Cerebellar cortex (tissue), 1 donor: Measurements from ENCODE around the gene MFSD12.
A peak's percentile ranks its signal among the peaks of the same experiment; 100 is the strongest.
"Not testable (repeated sequence)": the region's sequence is repeated elsewhere in the genome, so short reads cannot be mapped to it uniquely, and the experiment has no call there.

Source experiments
- DNase-seq: peaks from one replicate; pipeline ENCODE4 v3.0.0-alpha.2; 2015; ENCODE audit warnings: low spot score

Gene MFSD12

DNA sequence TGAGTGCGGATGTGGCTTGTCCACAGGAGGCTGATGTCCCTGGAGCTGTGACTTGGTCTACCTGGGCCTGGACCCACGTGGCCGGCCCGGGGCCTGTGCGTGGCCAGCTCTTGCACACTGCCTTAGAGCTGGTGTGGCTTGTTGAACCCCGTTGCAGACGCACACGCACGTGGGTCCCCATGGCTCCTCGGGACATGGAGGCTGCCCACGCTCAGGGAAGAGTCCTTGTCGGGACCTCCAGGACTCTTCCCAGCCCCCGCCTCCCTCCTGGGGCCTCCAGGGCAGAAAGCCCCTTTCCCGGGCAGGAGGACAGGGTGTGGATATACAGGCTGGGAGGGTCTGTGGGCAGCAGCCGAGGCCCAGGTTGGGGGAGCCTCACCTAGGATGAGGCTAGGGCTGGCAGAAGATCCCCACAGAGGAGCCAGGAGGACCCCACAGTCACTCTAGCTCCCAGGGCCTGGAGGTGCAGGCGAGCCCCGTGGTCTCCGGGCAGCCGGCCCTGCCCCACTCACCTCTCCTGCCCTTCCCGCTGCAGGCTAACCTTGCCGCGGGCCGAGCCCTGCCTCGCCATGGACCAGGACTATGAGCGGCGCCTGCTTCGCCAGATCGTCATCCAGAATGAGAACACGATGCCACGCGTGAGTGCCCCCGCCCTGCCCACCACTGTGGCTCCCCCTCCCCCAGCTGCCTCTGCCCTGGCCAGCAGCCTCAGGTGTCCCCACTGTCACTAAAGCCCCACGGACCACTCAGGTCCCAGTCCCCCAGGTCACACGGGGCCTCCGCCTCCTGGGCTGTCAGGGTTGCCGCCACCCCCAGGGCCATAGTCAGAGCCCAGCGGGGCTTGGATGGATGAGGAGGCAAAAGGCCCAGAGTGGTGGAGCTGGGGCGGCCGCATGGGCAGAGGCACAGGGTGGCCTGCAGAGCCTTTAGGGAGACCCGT is 34.7 kb downstream of the MFSD12 start:
- no peak for DNase-seq

- no peak for DNase-seq
Observed at GRCh38 chr19:3521104-3521445, 36.3 kb downstream of the MFSD12 start.

DNA sequence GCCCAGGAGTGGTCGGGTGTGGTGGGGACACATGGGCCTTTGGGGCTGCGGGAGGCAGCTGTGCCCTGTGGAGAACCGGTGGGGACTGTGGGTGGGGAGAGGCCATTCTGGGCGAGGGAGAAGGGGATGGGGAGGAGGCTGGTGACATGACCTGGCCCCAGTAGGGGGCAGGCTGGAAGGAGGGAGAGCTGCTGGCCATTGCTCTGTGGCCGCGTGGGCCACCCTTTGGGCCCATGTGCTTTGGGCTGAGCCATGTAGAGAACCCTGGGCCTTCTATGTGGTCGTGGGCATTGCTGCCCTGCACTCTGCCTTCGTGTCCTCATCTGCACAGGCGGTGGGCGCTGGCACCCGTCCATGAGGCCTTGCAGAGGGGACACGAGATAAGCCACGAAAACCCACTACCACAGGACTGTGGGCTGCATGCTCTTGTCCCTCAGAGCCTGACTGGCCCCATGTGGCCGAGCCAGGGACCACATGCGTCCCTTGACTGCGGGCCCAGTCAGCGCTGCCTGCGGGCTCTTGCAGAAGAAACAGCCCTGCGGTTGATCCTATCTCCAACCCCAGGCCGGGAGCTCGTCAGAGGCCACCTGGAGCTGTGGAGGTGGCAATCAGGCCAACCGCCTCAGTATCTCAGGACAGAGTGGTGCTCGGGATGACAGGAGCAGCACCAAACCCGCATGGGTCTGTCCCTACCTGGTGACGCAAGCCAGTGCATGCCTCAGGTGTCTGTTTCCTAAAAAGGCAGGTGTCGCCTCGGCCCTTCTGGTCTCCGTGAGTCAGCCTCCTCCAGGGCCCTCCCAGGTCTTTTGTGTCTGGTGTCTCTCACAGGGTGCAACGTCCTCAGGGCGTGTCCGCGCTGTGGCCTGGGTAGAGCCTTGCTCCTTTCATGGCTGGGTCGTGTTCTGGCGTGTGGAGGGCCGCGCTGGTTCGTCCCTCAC is 37.0 kb downstream of the MFSD12 start:
- DNase-seq, result no peak

- no peak for DNase-seq
Observed at GRCh38 chr19:3519126-3519525, 38.3 kb downstream of the MFSD12 start.

GRCh38 chr19:3518659-3519058 is 38.7 kb downstream of the MFSD12 start:
- DNase-seq, result no peak

- DNase-seq, result no peak
Observed at GRCh38 chr19:3518255-3518654, 39.1 kb downstream of the MFSD12 start.

- DNase-seq, result no peak
Observed at GRCh38 chr19:3517638-3518037, 39.7 kb downstream of the MFSD12 start.

GRCh38 chr19:3516675-3517207 is 40.6 kb downstream of the MFSD12 start:
- DNase-seq, result no peak

- DNase-seq, result no peak
Observed at GRCh38 chr19:3515891-3516422, 41.4 kb downstream of the MFSD12 start.

GRCh38 chr19:3514930-3515329 is 42.5 kb downstream of the MFSD12 start:
- no peak for DNase-seq

DNA sequence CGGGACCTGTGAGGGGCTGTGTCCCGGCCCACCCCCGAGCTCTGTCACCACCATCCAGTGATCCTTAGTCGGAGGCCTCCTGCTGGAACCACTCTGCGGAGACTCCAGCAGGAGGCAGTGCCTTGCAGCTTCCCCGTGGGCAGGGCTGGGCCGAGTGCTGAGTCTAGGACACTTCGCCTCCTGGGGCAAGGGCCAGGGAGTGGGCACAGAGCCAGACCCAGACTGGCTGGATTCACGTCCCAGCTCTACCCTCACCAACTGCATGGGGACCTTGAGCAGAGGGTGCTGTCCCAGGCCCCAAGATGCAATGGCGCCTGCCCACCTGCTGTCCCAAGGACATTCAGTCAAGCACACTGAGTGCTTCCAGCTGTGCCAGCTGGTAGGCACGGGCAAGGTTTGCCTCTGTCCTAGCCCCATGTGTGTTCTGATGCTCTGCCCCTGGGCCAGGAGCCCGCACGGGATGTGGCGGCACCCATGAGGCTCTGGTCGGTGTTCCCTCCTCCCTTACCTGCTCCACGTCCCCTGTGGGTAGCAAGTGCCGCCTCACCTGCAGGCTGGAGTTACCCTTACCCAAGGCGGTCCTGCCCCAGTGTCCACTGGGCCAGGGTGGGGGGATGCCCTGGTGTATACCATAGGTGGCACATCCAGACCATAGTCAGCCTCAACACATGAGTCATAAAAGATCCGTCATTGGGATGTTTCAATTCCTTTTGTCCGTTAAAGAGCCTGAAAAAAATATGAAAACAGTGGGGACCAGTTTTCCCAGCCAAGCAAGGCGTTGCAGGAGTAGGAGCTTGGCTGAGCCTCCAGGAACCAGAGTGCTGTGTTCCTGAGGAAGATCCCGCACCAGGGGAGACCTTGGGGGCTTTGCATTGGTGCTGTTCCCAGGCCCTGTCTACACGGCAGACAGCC is 43.9 kb downstream of the MFSD12 start:
- DNase-seq, result no peak

DNA sequence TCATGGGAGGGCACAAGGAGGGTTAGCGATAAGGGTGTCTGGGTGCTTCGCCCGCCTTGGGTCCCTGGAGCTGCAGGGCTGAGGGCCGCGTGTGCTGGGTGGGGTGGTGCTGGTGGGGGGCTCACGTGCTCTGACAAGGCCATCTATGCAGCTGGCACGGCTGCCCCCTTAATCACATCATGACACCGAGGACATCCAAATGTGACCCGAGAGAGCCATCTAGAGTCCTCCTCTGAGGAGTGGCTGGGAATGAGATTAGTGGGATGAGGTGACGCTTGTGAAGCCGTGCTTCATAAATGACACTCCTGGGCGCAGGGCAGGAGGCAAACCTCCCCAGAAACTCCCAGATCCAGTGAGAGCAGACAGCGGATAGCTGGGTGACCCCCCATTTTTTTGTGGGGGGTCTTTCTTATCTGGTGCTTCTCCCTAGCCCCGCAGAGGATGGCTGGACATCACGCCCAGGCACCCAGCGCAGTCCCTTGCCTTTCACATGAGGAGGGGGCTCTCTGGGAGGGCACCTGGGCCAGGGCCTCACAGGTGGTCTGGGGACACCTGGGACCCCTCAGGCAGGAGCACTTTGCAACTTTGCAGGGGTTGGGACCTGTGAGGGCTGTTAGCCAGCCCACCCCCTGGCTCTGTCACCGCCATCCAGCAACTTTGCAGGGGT is 44.7 kb downstream of the MFSD12 start:
- peak; percentile 37 for DNase-seq

- DNase-seq, result no peak
Observed at GRCh38 chr19:3511506-3512251, 45.7 kb downstream of the MFSD12 start.

DNA sequence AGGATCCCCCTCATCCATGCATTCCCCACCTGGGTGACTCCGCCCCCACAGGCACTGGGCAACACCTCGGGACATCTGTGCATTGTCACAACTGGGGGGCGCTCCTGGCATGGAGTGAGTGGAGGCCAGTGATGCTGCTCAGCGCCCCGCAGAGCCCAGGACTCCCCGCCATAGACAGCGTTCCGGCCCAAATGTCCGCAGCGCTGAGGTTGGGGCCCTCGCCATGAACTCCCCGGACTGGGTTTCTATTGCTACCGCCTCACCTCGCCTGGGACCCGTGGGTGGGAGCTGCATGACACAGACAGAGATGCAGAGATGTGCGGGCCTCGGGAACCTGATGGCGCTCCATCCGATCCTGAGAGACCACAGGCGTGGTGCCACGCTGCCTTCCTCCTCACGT is 46.7 kb downstream of the MFSD12 start:
- peak; percentile 22 for DNase-seq

- no peak for DNase-seq
Observed at GRCh38 chr19:3509566-3509989, 47.8 kb downstream of the MFSD12 start.

DNA sequence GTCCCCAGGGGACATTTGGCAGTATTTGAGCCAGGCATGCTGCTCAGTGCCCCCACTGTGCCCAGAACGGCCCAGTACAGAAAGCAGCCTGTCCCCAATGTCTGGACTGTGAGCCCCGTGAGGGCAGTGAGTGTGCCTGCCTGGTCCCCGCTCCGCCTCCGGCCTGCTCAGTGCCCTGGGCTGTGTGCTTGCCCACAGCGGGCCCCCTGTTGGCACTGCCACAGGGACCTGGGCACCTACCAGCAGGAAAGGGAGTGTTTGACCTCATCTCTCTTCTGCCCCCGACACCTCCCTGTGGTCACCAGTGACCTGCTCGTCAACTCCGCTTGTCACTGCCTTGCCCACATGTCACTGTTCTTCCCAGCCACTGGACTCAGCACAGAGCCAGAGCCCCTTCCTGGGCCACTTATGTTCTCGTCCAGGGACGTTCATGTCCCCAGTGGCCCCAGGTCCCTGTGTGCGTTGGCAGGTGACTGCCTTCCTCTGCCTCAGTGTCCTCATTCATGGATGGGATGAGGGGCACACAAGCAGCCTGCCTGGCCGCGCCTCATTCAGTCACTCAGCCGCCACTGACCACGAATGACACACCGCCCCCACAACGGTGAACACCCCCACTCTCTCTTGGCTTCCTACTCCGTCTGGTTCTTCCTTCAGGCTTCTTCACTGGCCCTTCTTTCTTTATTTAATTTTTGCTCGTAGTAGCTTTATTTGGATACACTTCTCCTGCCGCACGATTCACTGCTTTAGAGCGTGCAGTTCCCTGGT is 48.4 kb downstream of the MFSD12 start:
- no peak for DNase-seq

- DNase-seq, result not testable (repeated sequence)
Observed at GRCh38 chr19:3508121-3508661, 49.2 kb downstream of the MFSD12 start.

- DNase-seq, result peak; percentile 22
Observed at GRCh38 chr19:3507371-3508120, 49.8 kb downstream of the MFSD12 start.
